PC-3 (cell line): Measurements from ENCODE around the gene S100PBP. TPM values are rescaled to one million over a fixed set of nuclear protein-coding genes. Genes with fewer than 3 reads are reported as not detected.

Experiments used
- ATAC-seq: fragments of 200-7000 bp; cut with Tn5 transposase; 2 replicates; pipeline ENCODE4 v1.9.1; 2020; ENCODE audit warnings: mild to moderate bottlenecking, moderate library complexity
- BruUV-seq: library from RNA; stranded (reverse); fragments of 400-500 nt; replicated peaks from 2 replicates; lab custom pipeline; 2021; lab: Mats Ljungman, UMichigan
- CTCF ChIA-PET: fragments of 300-600 bp; sonication (Branson Sonifier 250); formaldehyde crosslinking; loops from one replicate; lab custom pipeline; 2022; ENCODE audit warnings: antibody characterized with exemption; lab: Charles Lee
- POLR2A ChIA-PET: fragments of 300-600 bp; sonication (Branson Sonifier 250); formaldehyde crosslinking; loops from one replicate; lab custom pipeline; 2022; ENCODE audit warnings: antibody characterized with exemption; ENCODE audit not compliant: unreplicated experiment; lab: Charles Lee
- DNase-seq: peaks from one replicate; pipeline ENCODE4 v3.0.0-alpha.2; 2015
- H2AFZ ChIP-seq: fragments of 300-600 bp; sonication (generic); 2 replicates; pipeline ENCODE4 v1.6.0; 2016; ENCODE audit warnings: antibody characterized with exemption, low read length
- H3F3A ChIP-seq: fragments of 300-600 bp; sonication (generic); one replicate; pipeline ENCODE4 v1.6.0; 2017; ENCODE audit warnings: antibody characterized with exemption, low read length, control low read depth, mild to moderate bottlenecking; ENCODE audit not compliant: unreplicated experiment
- H3K27ac ChIP-seq: fragments of 300-600 bp; sonication (generic); 2 replicates; pipeline ENCODE4 v1.5.1; 2016; ENCODE audit warnings: mild to moderate bottlenecking, low read length
- H3K27me3 ChIP-seq: fragments of 300-600 bp; sonication (generic); 2 replicates; pipeline ENCODE4 v1.6.1; 2016; ENCODE audit warnings: low read length, mixed read lengths
- H3K36me3 ChIP-seq: fragments of 300-600 bp; sonication (generic); 2 replicates; pipeline ENCODE4 v1.6.1; 2016; ENCODE audit warnings: low read depth, mixed run types, low read length, mixed read lengths
- H3K4me1 ChIP-seq: fragments of 300-600 bp; sonication (generic); 2 replicates; pipeline ENCODE4 v1.5.1; 2016; ENCODE audit warnings: low read length; ENCODE audit not compliant: insufficient read depth
- H3K4me2 ChIP-seq: fragments of 300-600 bp; sonication (generic); 2 replicates; pipeline ENCODE4 v1.6.0; 2016; ENCODE audit warnings: low read length
- H3K4me3 ChIP-seq: fragments of 300-600 bp; sonication (generic); 2 replicates; pipeline ENCODE4 v1.5.1; 2016; ENCODE audit warnings: mild to moderate bottlenecking, low read length, mixed read lengths
- H3K79me2 ChIP-seq: fragments of 300-600 bp; sonication (generic); 2 replicates; pipeline ENCODE4 v1.6.1; 2017; ENCODE audit warnings: low read length, mixed read lengths
- H3K9ac ChIP-seq: fragments of 300-600 bp; sonication (generic); 2 replicates; pipeline ENCODE4 v1.6.0; 2016; ENCODE audit warnings: mild to moderate bottlenecking, low read length
- H3K9me2 ChIP-seq: fragments of 300-600 bp; sonication (generic); replicated peaks from 2 replicates; pipeline ENCODE4 v1.6.1; 2016; ENCODE audit warnings: mixed run types, low read length, mixed read lengths
- H3K9me3 ChIP-seq: fragments of 300-600 bp; sonication (generic); 2 replicates; pipeline ENCODE4 v1.6.1; 2016; ENCODE audit warnings: low read length, mixed read lengths
- H4K20me1 ChIP-seq: fragments of 300-600 bp; sonication (generic); 2 replicates; pipeline ENCODE4 v1.6.1; 2016; ENCODE audit warnings: low read length, mixed read lengths
- CTCF ChIP-seq: fragments of 300-600 bp; sonication (generic); conservative IDR thresholded peaks from 2 replicates; pipeline ENCODE4 v1.5.1; 2017; ENCODE audit warnings: antibody characterized with exemption, low read depth, mild to moderate bottlenecking, low read length
- EZH2 ChIP-seq: fragments of 300-600 bp; sonication (generic); IDR thresholded peaks from one replicate; pipeline ENCODE4 v1.6.1; 2017; ENCODE audit warnings: antibody characterized with exemption, mild to moderate bottlenecking, low read length; ENCODE audit not compliant: unreplicated experiment
- EZH2phosphoT487 ChIP-seq: fragments of 300-600 bp; sonication (generic); IDR thresholded peaks from 2 replicates; pipeline ENCODE4 v1.6.1; 2018; ENCODE audit warnings: mild to moderate bottlenecking, antibody characterized with exemption, low read length, borderline replicate concordance
- intact Hi-C: fragments of 100-400 bp; cut with micrococcal nuclease; formaldehyde crosslinking; loops from 2 replicates; pipeline ENCODE4 v1.9.0; 2023
- total RNA-seq: library from RNA; depleted of rRNA; stranded (reverse); fragments of >200 nt; gene quantifications from 2 replicates; pipeline ENCODE4 v1.2.3, GENCODE V29; 2014

Gene S100PBP
- total RNA-seq, 1 experiment from 2014 or later = 13.2 TPM

- Histone ChIP-seq H3K27me3 (no peaks in the 10 kb centered on the region), H2AFZ (no peak overlapping the region), H3K4me3 (no peak overlapping the region), H3K9me3 (no peaks in the 10 kb centered on the region), H3F3A (no peaks in the 10 kb centered on the region), H3K4me1 (no peaks in the 10 kb centered on the region), H3K79me2 (no peaks in the 10 kb centered on the region), H3K36me3 (peaks cover 4% of the 10 kb centered on the region; the same call in 1 of the 2 replicates), H3K9me2 (no peaks in the 10 kb centered on the region), H3K27ac (no peak overlapping the region), H4K20me1 (no peaks in the 10 kb centered on the region), H3K9ac (no peak overlapping the region), H3K4me2 (no peak overlapping the region)
- ChIA-PET CTCF (no interaction called here), POLR2A (no interaction called here)
- intact Hi-C loops = no loop called here
- TF ChIP-seq EZH2 = no peak
- TF ChIP-seq EZH2phosphoT487 = no peak
- no peak for TF ChIP-seq CTCF
- no TSS peak for BruUV-seq
- ATAC-seq (no peak), DNase-seq (no peak)
Measured at GRCh38 chr1:32858136-32858535, 40.7 kb downstream of the S100PBP start.

- H3K79me2 ChIP-seq = no peaks in the 10 kb centered on the region
- ATAC-seq = no peak
- H3K9ac ChIP-seq = no peak overlapping the region
- intact Hi-C loops = no loop called here
- H3K36me3 ChIP-seq = peaks cover 4% of the 10 kb centered on the region; the same call in 1 of the 2 replicates
- DNase-seq = no peak
- BruUV-seq = no TSS peak
- H3K27ac ChIP-seq = no peak overlapping the region
- no peak overlapping the region for H3K4me3 ChIP-seq
- no peak overlapping the region for H3K4me2 ChIP-seq
- no peaks in the 10 kb centered on the region for H3K9me3 ChIP-seq
- ChIA-PET CTCF (no interaction called here), POLR2A (no interaction called here)
- no peaks in the 10 kb centered on the region for H3F3A ChIP-seq
- H3K27me3 ChIP-seq = no peaks in the 10 kb centered on the region
- H3K9me2 ChIP-seq = no peaks in the 10 kb centered on the region
- H3K4me1 ChIP-seq = no peaks in the 10 kb centered on the region
- TF ChIP-seq EZH2phosphoT487 = no peak
- TF ChIP-seq CTCF = no peak
- no peak for TF ChIP-seq EZH2
- no peaks in the 10 kb centered on the region for H4K20me1 ChIP-seq
- H2AFZ ChIP-seq = no peak overlapping the region
Measured at GRCh38 chr1:32858791-32859190, 41.3 kb downstream of the S100PBP start.

GRCh38 chr1:32859915-32860314, 42.5 kb downstream of the S100PBP start:
- Histone ChIP-seq H3K36me3 (peaks cover 4% of the 10 kb centered on the region; the same call in 1 of the 2 replicates), H3K4me3 (no peak overlapping the region), H3F3A (no peaks in the 10 kb centered on the region), H3K27me3 (no peaks in the 10 kb centered on the region), H2AFZ (no peak overlapping the region), H3K9ac (no peak overlapping the region), H3K4me2 (no peak overlapping the region), H3K9me3 (no peaks in the 10 kb centered on the region), H3K27ac (no peak overlapping the region), H3K4me1 (no peaks in the 10 kb centered on the region), H3K9me2 (no peaks in the 10 kb centered on the region), H3K79me2 (no peaks in the 10 kb centered on the region), H4K20me1 (no peaks in the 10 kb centered on the region)
- no peak for TF ChIP-seq EZH2
- no peak for TF ChIP-seq EZH2phosphoT487
- no peak for TF ChIP-seq CTCF
- ChIA-PET CTCF (no interaction called here), POLR2A (no interaction called here)
- ATAC-seq (no peak), DNase-seq (no peak)
- intact Hi-C loops = no loop called here
- no TSS peak for BruUV-seq
